AG10803 (cell line): Measurements from ENCODE around the gene USP44.

Experiments
- DNase-seq: peaks from one replicate; pipeline ENCODE4 v3.0.0; 2010; ENCODE audit warnings: low read depth
- H3K4me3 ChIP-seq: 2 replicates; pipeline ENCODE4 v1.5.1; 2011; ENCODE audit warnings: mild to moderate bottlenecking, low read length, control low read depth
- TF ChIP-seq, protein P1 (sequence below): conservative IDR thresholded peaks from 2 replicates; pipeline ENCODE4 v1.5.1; 2011; ENCODE audit warnings: mild to moderate bottlenecking, low read length, control low read depth, inconsistent platforms

USP44 gene

DNA sequence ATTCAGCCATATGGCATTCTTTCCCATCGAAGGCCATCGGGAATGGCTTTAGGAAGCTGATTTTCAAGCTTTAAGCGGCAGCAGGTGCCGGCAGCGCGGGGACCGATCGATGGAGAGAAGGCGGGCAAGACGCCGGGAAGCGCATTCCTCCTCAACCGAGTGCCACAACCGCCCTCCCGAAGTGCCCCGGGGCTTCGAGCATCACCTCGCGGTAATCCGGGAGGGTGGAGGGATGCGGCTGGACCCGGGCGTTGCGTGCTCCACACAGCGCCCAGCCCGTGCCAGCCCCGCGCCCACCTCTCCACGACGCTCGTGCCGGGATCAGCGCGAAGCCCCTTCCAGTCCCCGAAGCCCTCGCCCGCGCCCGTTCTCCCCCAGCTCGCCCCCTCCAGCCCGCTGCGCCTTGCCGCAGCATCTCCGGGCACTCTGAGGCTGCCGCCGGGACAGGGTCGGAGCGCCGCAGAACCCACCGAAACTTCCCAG lies 3.2 kb downstream of the USP44 start:
- peak overlapping the region; percentile 42 for H3K4me3 ChIP-seq
- TF ChIP-seq, protein P1, sequence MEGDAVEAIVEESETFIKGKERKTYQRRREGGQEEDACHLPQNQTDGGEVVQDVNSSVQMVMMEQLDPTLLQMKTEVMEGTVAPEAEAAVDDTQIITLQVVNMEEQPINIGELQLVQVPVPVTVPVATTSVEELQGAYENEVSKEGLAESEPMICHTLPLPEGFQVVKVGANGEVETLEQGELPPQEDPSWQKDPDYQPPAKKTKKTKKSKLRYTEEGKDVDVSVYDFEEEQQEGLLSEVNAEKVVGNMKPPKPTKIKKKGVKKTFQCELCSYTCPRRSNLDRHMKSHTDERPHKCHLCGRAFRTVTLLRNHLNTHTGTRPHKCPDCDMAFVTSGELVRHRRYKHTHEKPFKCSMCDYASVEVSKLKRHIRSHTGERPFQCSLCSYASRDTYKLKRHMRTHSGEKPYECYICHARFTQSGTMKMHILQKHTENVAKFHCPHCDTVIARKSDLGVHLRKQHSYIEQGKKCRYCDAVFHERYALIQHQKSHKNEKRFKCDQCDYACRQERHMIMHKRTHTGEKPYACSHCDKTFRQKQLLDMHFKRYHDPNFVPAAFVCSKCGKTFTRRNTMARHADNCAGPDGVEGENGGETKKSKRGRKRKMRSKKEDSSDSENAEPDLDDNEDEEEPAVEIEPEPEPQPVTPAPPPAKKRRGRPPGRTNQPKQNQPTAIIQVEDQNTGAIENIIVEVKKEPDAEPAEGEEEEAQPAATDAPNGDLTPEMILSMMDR = no peak
- DNase-seq = no peak

GRCh38 chr12:95547522-95548055 lies 3.7 kb downstream of the USP44 start:
- peak; percentile 67 for DNase-seq
- peak overlapping the region; percentile 42 for H3K4me3 ChIP-seq

DNA sequence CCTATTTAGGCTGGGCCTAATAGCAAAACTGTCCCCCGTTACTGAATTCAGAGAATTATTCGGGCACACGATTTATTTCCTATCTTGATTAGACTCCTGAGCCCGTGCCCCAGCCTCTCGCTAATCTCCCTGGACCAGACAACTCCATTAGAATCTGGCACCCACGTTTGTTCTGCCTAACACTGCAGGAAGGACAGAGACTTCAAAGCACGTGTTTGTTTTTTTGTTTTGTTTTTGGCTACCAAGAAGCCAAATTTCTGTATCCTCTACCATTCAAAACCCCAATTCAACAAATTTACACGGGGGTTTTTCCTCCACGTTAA lies 4.8 kb downstream of the USP44 start:
- TF ChIP-seq, protein P1 = no peak
- no peak overlapping the region for H3K4me3 ChIP-seq
- DNase-seq = no peak

More at GRCh38 chr12:95547522-95548055, 3.7 kb downstream of the USP44 start:
- TF ChIP-seq, protein P1 = no peak

- no peak overlapping the region for H3K4me3 ChIP-seq
- TF ChIP-seq, protein P1 = no peak
- DNase-seq = no peak
These were observed 5.4 kb downstream of the USP44 start for GRCh38 chr12:95545731-95546490.

- no peak overlapping the region for H3K4me3 ChIP-seq
- TF ChIP-seq, protein P1 = no peak
- DNase-seq = no peak
These were observed 6.0 kb downstream of the USP44 start for GRCh38 chr12:95545303-95545702.

GRCh38 chr12:95544756-95545155 lies 6.5 kb downstream of the USP44 start:
- DNase-seq = no peak
- TF ChIP-seq, protein P1 = no peak
- H3K4me3 ChIP-seq = no peak overlapping the region

- no peak overlapping the region for H3K4me3 ChIP-seq
- TF ChIP-seq, protein P1 = no peak
- DNase-seq = no peak
These were observed 8.0 kb downstream of the USP44 start for GRCh38 chr12:95543305-95543704.
